NCI-H146 treated with DMSO at 0.1 percent for 48 hours (cell line): Measurements from ENCODE around the gene CCDC187.
"Not testable (repeated sequence)": the region's sequence is repeated elsewhere in the genome, so short reads cannot be mapped to it uniquely, and the experiment has no call there.

ENCODE experiments used
- DNase-seq: peaks from one replicate; lab custom pipeline; 2025; ENCODE audit not compliant: unreplicated experiment; lab: John Stamatoyannopoulos, UW

The CCDC187 gene

DNA sequence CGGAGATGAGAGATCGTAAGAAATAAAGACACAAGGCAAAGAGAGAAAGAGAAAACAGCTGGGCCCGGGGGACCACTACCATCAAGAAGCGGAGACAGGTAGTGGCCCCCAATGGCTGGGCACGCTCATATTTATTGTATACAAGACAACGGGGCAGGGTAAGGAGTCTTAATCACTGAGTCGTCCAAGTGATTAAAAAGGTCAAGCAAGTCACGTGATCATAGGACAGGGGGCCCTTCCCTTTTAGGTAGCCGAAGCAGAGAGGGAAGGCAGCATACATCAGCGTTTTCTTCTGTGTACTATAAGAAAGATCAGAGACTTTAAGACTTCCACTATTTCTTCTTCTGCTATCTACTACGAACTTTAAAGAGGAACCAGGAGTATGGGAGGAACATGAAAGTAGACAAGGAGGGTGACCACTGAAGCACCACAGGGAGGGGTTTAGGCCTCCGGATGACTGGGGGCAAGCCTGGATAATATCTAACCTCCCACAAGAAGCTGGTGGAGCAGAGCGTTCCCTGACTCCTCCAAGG lies 33.7 kb downstream of the CCDC187 start:
- DNase-seq, result no peak

- DNase-seq, result no peak
These were observed 35.2 kb downstream of the CCDC187 start for GRCh38 chr9:136268735-136269134.

DNA sequence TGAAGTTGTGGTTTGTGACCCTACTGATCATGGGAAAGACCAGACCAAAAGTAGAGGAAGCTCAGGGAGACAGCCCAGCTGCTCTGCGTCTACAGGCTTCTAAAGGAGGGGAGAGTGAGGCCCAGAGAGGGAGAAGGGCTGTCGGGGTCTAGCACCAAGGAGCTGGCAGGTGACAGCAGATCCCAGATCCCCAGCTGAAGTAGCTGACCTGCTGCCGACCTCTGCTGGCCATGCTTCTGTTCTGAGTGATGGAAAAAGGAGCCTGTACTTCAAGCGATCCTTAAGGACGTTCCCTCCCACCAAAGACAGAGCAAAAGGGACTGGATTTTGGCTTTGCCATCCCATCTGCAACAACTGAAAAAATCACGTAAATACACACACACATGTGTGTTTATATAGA lies 35.6 kb downstream of the CCDC187 start:
- no peak for DNase-seq

DNA sequence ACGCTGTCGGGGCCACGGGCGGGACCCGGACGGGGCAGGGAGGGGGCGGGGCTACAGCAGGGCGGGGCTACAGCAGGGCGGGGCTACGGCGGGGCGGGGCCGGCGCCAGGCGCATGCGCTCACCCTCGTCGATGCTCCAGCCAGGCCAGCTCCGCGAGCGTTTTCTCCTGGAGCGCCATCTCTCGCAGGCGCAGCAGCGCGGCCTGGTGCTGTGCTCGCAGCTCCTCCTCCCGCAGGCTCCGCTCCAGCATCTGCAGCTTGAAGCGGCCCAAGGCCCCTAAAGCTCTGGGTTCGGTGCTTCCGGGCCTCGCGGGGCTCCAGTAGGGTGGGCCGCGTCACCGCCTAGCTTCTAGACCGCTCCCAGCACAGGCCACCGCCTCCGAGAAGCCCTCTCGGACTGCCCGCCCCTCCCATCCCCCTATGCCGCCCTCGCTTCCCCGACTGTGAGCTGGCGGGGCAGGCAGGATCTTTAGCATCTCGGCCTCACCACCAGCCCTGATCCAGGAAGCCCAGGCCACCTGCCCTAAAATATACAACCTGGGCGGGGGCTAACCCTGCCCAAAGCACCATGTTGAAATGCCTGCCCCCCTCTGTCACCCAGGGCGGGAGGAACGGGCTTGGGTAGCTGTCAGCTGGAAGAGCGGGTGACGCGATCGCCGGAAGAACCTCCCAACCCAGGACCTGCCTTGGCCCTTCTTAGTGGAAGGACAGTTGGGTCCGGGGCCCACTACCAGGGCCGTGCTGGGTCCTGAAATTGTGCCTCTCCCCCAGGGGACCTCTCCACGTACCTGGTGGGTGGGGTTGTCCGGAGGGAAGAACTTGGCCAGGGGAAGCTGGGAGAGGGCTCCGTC lies 36.4 kb downstream of the CCDC187 start:
- peak; percentile 36 for DNase-seq

DNA sequence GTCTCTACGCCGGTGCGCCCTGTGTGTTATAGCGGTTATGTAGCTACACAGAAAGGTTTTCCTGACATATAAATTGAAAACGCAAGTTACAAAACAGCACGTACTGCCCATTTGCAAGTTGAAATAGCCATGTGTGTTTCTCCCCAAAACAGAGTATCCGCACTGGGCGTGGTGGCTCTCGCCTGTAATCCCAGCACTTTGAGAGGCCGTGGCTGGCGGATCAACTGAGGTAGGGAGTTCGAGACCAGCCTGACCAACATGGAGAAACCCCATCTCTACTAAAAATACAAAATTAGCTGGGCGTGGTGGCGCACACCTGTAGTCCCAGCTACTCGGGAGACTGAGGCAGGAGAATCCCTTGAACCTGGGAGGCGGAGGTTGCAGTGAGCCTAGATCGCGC lies 37.3 kb downstream of the CCDC187 start:
- DNase-seq, result not testable (repeated sequence)

DNA sequence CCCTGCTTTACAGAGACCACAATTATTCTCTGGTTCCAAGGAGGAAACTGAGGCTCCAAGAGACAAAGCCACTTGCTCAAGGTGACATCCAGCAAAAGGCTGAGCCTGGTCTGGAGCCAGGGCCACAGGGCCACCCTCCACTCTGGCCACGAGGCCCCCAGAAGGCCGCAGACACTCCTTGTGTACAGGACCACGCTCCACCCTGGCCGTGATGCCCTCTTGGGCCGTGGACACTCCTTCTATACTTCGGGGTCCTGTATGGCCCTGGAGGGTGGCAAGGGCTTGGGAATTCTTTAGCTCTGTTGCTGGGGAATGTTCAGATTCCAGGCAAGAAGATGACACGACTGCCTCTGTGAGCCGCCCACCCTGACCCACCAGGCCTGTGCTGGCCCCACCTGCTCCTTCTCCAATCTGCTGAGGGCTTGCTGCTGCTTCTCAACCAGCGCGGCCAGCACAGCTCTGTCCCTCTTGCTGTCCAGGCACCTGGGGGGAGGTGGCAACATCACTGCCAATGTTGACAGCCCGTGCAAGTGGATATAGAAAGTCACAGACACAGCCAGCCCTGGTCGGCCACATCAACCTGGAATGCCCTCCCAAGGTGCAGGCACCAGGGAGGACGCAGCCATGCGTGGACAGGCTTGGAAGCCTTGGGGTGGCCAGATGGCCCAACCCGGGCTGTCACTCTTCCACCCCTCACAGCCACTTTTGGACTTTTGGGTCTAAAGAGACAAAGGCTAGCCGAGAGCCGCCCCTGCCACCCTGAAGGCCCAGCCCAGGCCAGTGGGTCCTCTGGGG lies 38.1 kb downstream of the CCDC187 start:
- no peak for DNase-seq

- no peak for DNase-seq
These were observed 39.2 kb downstream of the CCDC187 start for GRCh38 chr9:136264441-136265405.

DNA sequence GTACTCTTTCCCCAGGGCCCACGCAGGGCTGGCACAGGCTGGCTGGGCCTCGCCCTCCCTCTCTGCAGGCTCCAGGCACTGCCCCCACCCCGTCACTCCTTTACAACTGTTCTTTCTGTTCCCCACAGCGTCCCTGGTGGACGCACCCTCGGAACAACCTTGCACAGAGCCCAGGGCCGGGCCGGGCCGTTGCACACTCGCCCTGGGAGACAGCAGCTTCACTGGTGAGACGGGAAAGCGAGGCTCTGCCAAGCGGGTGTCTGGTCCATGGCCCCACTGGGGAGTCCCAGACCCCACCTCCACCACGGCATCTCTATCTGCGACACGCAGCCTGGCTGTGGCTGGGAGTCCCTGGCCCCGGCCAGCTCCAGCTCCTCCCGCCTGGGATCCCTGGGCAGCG lies 39.9 kb downstream of the CCDC187 start:
- DNase-seq, result no peak

DNA sequence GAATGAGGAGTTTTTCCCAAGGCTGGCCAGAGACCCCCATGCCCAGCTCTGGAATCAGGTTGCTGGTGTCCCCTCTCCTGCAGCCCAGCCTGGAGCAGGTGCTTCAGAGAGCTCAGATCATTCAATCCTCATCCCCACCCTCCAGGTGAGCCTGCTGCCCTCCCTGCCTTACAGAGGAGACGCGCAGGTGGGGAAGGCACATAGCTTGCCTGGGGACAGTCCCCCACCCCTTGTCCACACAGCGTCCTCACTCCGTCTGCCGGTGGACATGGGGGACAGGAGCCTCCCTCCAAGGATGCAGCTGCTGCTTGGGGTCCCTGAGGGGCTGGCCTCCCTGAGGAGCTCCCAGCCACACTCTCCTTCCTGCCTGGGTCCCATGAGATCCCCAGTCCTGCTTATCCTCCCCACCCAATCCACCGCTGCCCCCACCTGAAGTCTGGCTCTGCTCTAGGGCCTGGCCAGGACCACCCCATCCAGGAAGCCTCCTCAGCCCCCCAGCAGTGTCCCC lies 41.2 kb downstream of the CCDC187 start:
- DNase-seq, result no peak

- no peak for DNase-seq
These were observed 42.0 kb downstream of the CCDC187 start for GRCh38 chr9:136261686-136262430.

DNA sequence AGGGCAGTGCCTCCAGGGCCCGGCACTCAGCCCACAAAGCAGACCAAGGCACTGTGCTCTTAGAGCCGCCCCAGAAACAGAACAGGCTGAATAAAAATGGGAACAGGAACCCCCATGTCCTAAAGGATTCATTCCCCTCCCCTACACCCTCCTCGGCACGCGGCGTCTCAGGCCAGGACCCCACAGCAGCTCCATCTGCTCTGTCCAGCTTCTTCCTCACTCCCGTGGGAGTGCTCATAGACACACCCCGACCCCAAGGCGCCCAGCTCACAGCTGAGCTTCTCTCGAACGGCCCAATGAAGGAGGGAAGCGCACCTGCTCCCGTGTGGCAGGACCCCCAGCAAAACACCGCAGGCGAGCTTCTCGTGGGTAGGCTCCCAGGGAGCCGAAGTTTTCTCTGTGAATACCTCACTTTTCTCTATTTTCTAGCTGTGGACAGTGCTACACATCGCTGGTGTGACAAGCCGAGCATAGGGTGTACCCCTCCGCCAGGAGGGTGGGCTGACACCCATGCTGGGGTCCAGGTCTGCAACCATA lies 42.9 kb downstream of the CCDC187 start:
- DNase-seq, result no peak

DNA sequence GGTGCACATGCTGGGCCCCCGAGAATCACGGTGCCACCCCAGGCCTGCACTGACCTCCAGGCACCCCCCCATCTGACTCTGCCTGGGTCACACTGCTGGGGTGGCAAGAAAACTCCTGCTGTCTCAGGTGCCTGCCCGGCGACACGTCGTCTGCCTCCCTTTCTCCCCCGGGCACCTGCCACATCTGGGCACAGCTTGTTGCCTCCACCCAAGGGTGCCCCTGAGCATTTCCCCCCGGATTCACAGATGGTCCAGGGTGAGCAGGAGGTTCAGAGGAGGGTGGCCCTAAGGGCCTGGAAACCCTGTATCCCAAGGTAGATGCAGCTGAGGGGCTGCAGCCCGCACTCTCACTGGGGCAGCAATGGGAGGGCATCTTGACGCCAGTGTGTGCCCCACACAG lies 43.4 kb downstream of the CCDC187 start:
- DNase-seq, result no peak

DNA sequence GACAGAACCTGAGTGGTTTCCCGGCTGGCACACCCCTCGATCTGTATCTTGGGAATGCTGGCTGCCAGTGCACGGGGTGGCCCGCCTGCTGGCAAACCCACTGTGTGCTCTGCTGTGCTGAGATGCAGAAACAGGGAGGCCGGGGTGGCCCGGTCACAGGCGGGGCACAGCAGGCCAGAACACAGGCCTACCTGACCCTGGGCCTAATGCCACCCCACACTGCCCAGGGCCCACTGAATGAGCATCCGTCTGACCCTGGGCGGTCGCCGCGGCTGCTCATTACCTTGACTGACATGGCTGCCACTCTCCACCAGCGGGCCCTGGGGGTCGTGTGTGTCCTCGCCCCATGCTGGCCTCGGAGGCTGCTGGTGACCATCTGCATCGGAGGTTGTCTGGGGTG lies 44.1 kb downstream of the CCDC187 start:
- no peak for DNase-seq

- DNase-seq, result no peak
These were observed 44.4 kb downstream of the CCDC187 start for GRCh38 chr9:136259517-136259813.

- DNase-seq, result no peak
These were observed 44.9 kb downstream of the CCDC187 start for GRCh38 chr9:136258786-136259516.

DNA sequence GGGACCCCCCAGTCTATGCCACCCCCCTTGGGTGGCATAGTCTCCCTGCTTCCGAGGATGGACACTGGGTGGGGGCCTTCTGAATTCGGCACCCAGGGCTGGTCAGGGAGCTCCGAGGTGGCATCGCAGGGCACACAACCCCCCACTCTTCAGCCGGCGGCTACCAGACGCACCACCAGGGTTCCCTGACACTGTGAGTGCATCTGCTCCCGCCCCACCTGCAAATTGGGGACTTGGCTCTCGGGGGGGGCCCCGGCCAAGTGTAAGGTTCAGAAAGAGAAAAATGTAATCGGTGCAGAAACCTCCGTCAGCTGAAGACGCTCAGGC lies 45.6 kb downstream of the CCDC187 start:
- no peak for DNase-seq

- no peak for DNase-seq
These were observed 46.3 kb downstream of the CCDC187 start for GRCh38 chr9:136257381-136258298.
